NCI-H187 (cell line): Measurements from ENCODE around the gene SENP2.
"Not testable (repeated sequence)": the region's sequence is repeated elsewhere in the genome, so short reads cannot be mapped to it uniquely, and the experiment has no call there.

Source experiments
- DNase-seq, 2 experiments: peaks; one replicate each; lab custom pipeline; 2025; lab: John Stamatoyannopoulos, UW

SENP2 gene

GRCh38 chr3:185585859-185586685 lies at the start of gene SENP2:
Gene SENP2, plus strand, starts transcription at chr3:185586295. Its CDS starts 119 bp downstream, at chr3:185586414.
- peak; percentile 95 to 97 for DNase-seq

- DNase-seq = no peak
These were observed 48.6 kb upstream of the SENP2 start for GRCh38 chr3:185537369-185537970.

- no peak for DNase-seq
These were observed 46.2 kb upstream of the SENP2 start for GRCh38 chr3:185539934-185540333.

GRCh38 chr3:185540695-185541094 lies 45.4 kb upstream of the SENP2 start:
- DNase-seq = no peak

- no peak for DNase-seq
These were observed 37.0 kb upstream of the SENP2 start for GRCh38 chr3:185549122-185549521.

- no peak for DNase-seq
These were observed 36.4 kb upstream of the SENP2 start for GRCh38 chr3:185549651-185550111.

GRCh38 chr3:185552358-185552877 lies 33.7 kb upstream of the SENP2 start, which contains the start of gene LIPH:
Gene LIPH, minus strand, starts transcription at chr3:185552588. Its CDS starts 117 bp downstream, at chr3:185552471.
- peak in 1 of 2 experiments; percentile 5 for DNase-seq

GRCh38 chr3:185555101-185555501 lies 31.0 kb upstream of the SENP2 start:
- no peak for DNase-seq

- DNase-seq = no peak
These were observed 30.2 kb upstream of the SENP2 start for GRCh38 chr3:185555860-185556347.

GRCh38 chr3:185556640-185557039 lies 29.5 kb upstream of the SENP2 start:
- DNase-seq = not testable (repeated sequence)

GRCh38 chr3:185558395-185558794 lies 27.7 kb upstream of the SENP2 start:
- DNase-seq = no peak

- no peak for DNase-seq
These were observed 26.4 kb upstream of the SENP2 start for GRCh38 chr3:185559706-185560090.

- DNase-seq = no peak
These were observed 25.4 kb upstream of the SENP2 start for GRCh38 chr3:185560676-185561075.

- DNase-seq = no peak
These were observed 24.6 kb upstream of the SENP2 start for GRCh38 chr3:185561374-185561943.

- DNase-seq = peak in 1 of 2 experiments; percentile 38
These were observed 24.1 kb upstream of the SENP2 start for GRCh38 chr3:185561958-185562357.

- no peak for DNase-seq
These were observed 13.9 kb upstream of the SENP2 start for GRCh38 chr3:185572183-185572582.

- peak; percentile 44 to 60 for DNase-seq
These were observed 10.8 kb upstream of the SENP2 start for GRCh38 chr3:185575108-185575869.

GRCh38 chr3:185582236-185582635 lies 3.9 kb upstream of the SENP2 start:
- no peak for DNase-seq

- DNase-seq = no peak
These were observed 3.2 kb upstream of the SENP2 start for GRCh38 chr3:185582871-185583270.

GRCh38 chr3:185583925-185584324 lies 2.2 kb upstream of the SENP2 start:
- DNase-seq = no peak

- no peak for DNase-seq
These were observed 1.4 kb upstream of the SENP2 start for GRCh38 chr3:185584686-185585085.

GRCh38 chr3:185585518-185585858 lies 607 bp upstream of the SENP2 start:
- DNase-seq = no peak
